Measurements from ENCODE around the gene RP9.
A peak's percentile ranks its signal among the peaks of the same experiment; 100 is the strongest.

The RP9 gene

DNA sequence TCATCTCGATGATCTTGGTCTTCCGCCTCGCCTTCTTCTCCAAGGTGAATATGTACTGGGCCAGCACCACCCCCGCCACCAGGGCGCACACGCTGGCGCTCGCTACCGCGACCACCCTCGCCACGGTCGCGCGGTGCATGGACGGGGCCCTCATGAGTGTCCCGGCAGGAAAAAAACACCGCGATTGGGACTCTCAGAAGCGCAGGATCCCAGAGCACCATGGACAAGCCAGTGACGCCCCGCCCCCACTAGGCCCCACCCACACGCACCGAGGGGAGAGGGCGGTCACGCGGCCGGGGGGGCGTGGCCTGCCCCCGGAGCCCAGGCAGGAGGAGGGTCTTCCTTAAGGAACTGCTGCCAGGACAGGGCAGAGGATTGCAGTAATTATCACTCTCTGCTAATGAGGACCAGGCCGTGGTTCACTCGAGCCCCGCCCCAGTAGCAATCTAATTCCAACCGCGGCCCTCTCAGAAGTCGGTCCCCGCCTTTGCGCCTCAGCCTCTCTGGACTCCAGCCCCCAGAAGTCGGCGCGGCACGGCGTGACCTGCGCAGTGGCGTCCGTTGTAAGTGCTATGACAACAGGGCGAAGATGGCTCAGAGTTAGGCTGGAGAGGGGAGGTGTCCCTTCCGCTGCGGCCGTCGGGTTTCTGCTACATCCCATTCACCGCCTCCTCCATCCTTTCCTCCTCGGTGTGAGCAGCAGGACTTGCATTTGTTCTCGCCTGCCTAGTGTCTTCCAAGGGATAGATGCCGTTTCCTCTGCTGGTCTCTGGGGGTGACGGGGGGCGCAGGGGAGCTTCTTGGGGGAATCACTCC is 20.0 kb upstream of the RP9 start, which contains the start of gene BBS9:
BBS9 (plus strand) TSS at position 575 of the 816 bp plus-strand sequence. CDS start 16,689 bp downstream, outside the sequence.
- TF ChIP-seq, protein P1, sequence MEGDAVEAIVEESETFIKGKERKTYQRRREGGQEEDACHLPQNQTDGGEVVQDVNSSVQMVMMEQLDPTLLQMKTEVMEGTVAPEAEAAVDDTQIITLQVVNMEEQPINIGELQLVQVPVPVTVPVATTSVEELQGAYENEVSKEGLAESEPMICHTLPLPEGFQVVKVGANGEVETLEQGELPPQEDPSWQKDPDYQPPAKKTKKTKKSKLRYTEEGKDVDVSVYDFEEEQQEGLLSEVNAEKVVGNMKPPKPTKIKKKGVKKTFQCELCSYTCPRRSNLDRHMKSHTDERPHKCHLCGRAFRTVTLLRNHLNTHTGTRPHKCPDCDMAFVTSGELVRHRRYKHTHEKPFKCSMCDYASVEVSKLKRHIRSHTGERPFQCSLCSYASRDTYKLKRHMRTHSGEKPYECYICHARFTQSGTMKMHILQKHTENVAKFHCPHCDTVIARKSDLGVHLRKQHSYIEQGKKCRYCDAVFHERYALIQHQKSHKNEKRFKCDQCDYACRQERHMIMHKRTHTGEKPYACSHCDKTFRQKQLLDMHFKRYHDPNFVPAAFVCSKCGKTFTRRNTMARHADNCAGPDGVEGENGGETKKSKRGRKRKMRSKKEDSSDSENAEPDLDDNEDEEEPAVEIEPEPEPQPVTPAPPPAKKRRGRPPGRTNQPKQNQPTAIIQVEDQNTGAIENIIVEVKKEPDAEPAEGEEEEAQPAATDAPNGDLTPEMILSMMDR (IDR thresholded peaks at IDR 0.05; ENCODE audit: low read depth, low read length), result no peak
- H3K4me3 ChIP-seq (replicated peaks in 1 of 2; ENCODE audit: low read depth in 2 of 2, low read length in 2 of 2), result peak within 1 kb of the TSS; percentile 90 to 91
- DNase-seq (ENCODE audit: low read depth in 2 of 2), result peak; percentile 95 to 96

DNA sequence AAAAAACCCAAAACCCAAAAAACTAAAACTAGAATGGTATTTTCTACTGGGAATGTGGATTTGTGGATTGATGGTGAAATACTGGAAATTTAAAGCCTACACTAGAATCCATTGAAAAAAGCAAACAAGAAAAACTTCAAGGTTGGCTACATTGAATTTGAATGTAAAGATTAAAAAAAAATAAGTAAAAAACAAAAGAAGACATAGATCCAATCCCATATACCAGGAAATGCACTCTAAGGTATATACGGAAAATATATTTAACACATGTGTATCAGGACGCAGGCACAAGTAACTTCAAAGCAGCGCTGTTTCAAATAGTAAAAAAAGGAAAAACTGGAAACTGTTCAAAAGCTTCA is 19.4 kb upstream of the RP9 start:
- peak overlapping the region; percentile 90 to 91 for H3K4me3 ChIP-seq (replicated peaks in 1 of 2; ENCODE audit: low read depth in 2 of 2, low read length in 2 of 2)
- DNase-seq (ENCODE audit: low read depth in 2 of 2), result no peak
- TF ChIP-seq, protein P1 (IDR thresholded peaks at IDR 0.05; ENCODE audit: low read depth, low read length), result no peak

DNA sequence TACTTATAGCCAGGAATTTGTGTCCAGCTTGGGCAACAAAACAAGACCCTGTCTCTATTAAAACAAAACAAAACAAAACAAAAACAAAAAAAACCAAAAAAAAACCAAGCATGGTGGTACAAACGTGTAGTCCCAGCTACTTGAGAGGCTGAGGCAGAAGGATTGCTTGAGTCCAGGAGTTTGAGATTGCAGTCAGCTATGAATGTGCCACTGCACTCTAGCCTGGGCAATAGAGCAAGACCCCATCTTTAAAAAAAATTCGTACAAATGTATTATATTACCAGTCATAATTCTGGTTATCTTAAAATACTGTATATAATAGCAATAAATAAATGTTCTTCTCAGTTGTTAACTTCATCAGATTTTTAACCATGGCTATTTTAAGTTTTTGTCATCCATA is 17.9 kb upstream of the RP9 start:
- H3K4me3 ChIP-seq (replicated peaks in 1 of 2; ENCODE audit: low read depth in 2 of 2, low read length in 2 of 2), result no peak overlapping the region
- TF ChIP-seq, protein P1 (IDR thresholded peaks at IDR 0.05; ENCODE audit: low read depth, low read length), result no peak
- DNase-seq (ENCODE audit: low read depth in 2 of 2), result no peak

DNA sequence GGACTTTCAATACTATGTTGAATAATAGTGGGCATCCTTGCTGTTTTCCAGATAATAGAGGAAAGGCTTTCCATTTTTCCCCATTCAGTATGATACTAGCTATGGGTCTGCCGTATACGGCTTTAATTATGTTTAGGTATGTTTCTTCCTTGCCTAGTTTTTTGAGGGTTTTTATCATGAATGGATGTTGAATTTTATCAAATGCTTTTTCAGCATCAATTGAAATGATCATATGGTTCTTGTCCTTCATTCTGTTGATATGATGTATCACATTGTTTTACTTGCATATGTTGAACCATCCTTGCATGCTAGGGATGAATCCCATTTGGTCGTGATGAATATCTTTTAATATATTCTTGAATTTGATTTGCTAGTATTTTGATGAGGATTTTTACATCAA is 9.2 kb upstream of the RP9 start:
- DNase-seq (ENCODE audit: low read depth in 2 of 2), result no peak
- TF ChIP-seq, protein P1 (IDR thresholded peaks at IDR 0.05; ENCODE audit: low read depth, low read length), result no peak
- no peak overlapping the region for H3K4me3 ChIP-seq (replicated peaks in 1 of 2; ENCODE audit: low read depth in 2 of 2, low read length in 2 of 2)

DNA sequence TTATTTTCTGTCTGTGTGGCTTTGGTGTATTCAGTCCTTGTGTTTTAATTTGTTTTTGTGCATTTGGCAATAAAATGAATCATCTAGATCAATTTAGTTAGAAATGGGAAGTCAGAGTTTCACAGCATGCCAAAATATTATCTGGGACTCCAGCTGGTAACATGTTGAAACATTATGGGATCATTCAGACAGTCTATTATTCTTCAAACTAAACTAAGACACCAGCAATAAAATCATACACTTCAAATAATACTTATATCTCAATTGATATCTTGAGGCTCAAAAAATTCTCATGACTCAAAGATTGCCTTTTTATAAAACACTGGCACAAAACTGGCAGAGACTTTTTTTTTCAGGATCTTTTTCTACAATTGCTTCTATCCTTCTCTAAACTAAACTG is 5.8 kb upstream of the RP9 start:
- DNase-seq (ENCODE audit: low read depth in 2 of 2), result no peak
- TF ChIP-seq, protein P1 (IDR thresholded peaks at IDR 0.05; ENCODE audit: low read depth, low read length), result no peak
- H3K4me3 ChIP-seq (replicated peaks in 1 of 2; ENCODE audit: low read depth in 2 of 2, low read length in 2 of 2), result no peak overlapping the region

DNA sequence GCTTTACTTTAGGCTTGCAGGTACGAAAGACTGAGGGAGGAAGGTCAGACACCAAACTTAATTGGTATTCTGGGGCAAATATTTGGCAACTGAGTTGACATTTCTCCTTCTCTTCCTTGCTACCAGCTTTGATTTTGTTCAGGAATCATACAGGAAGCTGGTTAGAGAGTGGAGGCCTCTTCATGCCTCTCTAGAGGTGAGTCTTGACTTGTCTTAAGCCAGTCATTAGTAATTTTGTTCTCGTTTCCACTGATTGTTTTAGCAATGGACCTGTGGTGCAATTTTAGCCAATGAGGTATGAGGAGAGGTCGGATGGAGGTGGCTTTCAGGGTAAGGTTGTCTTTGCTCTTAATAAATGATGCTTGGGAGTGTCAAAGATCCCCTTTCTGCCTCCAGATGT is 2.4 kb upstream of the RP9 start:
- H3K4me3 ChIP-seq (replicated peaks in 1 of 2; ENCODE audit: low read depth in 2 of 2, low read length in 2 of 2), result no peak overlapping the region
- DNase-seq (ENCODE audit: low read depth in 2 of 2), result no peak
- TF ChIP-seq, protein P1 (IDR thresholded peaks at IDR 0.05; ENCODE audit: low read depth, low read length), result no peak

All from cardiac fibroblast (primary cell).